GM19468 (cell line): ENCODE results near the gene PRAMEF15.
"Not testable (repeated sequence)": the region's sequence is repeated elsewhere in the genome, so short reads cannot be mapped to it uniquely, and the experiment has no call there.

ENCODE experiments used
- ATAC-seq: cut with Tn5 transposase; IDR thresholded peaks from one replicate; pipeline ENCODE4 v1.9.1; 2021; ENCODE audit warnings: mild to moderate bottlenecking, moderate library complexity, moderate number of reproducible peaks; ENCODE audit not compliant: unreplicated experiment; ENCODE audit errors: extremely low read depth

Gene PRAMEF15

DNA sequence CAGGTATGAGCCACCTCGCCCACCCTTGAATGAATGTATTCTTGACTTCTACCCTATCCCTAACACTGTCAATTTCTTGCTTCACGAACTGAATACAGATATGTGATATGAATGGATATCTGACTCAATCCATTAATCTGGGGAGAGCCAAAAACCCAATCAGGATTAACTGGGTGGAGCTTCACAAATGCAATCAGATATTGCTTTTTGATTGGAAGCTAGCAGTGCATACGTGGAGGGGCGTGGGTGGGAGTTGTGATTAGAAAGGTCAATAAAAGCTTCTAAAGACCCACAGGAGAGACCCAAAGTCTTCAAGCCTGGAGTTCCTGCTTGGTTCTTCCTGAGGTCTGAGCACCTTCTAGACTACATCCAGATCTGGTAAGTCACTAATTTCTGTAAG is at the start of gene PRAMEF15:
Gene PRAMEF15 (plus strand): TSS at position 301 of the 400 bp plus-strand sequence. CDS start 2,827 bp downstream, outside the sequence.
- not testable (repeated sequence) for ATAC-seq

- not testable (repeated sequence) for ATAC-seq
These were observed 38.4 kb upstream of the PRAMEF15 start for GRCh38 chr1:13277016-13277415.

DNA sequence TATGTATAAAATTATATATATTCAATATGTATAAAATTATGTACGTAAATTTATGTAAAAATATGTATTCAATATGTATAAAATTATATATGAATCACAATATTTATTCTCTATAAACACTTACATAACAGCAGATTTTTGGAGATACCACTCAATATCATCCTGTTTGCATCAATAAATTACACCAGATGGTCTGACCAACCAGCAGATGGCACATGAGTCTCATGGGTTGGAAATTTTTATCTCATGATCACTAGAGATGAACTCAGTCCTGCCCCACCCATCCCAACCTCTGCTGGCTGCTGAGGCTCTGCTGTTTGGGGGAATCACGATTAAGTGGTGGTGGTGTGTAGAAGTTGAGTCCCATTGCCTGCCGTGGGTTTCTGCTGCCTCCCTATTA is 35.8 kb upstream of the PRAMEF15 start:
- ATAC-seq = not testable (repeated sequence)

GRCh38 chr1:13285037-13285436 is 30.3 kb upstream of the PRAMEF15 start, which contains the start of gene PRAMEF8:
PRAMEF8 (minus strand) TSS chr1:13285137; CDS start chr1:13284091, 1,046 bp downstream.
- ATAC-seq = not testable (repeated sequence)

DNA sequence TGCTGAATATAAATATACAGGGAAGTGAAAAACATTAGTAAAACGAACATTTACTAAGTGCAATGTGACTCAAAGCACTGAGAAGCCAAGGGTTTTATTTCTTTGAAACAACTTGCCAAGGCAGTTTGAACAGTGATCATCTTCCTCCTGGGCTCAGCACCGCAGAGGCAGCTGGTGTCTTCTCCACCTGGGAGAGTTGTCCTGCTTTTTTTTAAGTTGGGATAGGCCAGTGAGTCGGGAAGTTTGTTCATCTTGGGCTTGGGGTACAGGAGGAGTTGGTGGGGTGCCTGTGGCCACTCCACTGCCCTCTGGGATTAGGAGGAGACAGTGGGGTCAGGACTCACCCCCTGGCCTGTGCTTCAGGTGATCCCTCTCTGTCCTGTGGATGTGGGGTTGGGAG is 26.4 kb upstream of the PRAMEF15 start:
- not testable (repeated sequence) for ATAC-seq

GRCh38 chr1:13297216-13297931 is 18.0 kb upstream of the PRAMEF15 start:
- ATAC-seq = not testable (repeated sequence)

- ATAC-seq = not testable (repeated sequence)
These were observed 16.7 kb upstream of the PRAMEF15 start for GRCh38 chr1:13298699-13299098.

DNA sequence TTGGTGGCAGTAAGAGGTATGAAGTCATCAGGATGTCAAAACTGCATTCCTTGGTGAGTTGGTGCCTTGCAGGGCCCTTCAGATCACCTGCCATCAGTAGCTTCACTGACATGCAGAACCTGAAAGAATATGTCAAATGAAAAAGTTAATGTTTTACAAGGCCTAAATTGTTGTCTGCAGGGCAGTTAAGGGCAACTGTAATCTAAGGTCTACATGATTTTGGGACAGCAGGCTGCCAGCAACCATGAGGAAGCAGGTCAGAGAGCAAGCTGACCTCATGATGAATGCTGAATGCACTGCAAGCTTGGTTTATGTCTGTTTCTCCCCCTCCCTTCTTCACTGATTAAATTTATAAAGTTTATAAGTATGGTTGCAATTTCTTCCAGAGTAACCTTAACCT is 13.2 kb upstream of the PRAMEF15 start:
- not testable (repeated sequence) for ATAC-seq

DNA sequence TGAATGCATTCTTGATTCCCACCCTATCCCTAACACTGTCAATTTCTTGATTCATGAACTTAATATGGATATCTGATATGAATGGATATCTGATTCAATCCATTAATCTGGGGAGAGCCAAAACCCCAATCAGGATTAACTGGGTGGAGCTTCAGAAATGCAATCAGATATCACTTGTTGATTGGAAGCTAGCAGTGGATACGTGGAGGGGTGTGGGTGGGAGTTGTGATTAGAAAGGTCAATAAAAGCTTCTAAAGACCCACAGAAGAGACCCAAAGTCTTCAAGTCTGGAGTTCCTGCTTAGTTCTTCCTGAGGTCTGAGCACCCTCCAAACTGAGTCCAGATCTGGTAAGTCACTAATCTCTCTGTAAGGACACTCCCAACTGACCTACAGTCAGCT is 12.1 kb upstream of the PRAMEF15 start, which contains the start of gene PRAMEF33:
Gene PRAMEF33 (plus strand): TSS at position 301 of the 400 bp plus-strand sequence. CDS start 2,416 bp downstream, outside the sequence.
- not testable (repeated sequence) for ATAC-seq

- ATAC-seq = not testable (repeated sequence)
These were observed 27.1 kb downstream of the PRAMEF15 start for GRCh38 chr1:13342496-13342895.

- ATAC-seq = not testable (repeated sequence)
These were observed 31.7 kb downstream of the PRAMEF15 start, which contains the start of gene PRAMEF14 for GRCh38 chr1:13347034-13347433. PRAMEF14 (minus strand) TSS chr1:13347134; CDS start chr1:13345314, 1,820 bp downstream.

DNA sequence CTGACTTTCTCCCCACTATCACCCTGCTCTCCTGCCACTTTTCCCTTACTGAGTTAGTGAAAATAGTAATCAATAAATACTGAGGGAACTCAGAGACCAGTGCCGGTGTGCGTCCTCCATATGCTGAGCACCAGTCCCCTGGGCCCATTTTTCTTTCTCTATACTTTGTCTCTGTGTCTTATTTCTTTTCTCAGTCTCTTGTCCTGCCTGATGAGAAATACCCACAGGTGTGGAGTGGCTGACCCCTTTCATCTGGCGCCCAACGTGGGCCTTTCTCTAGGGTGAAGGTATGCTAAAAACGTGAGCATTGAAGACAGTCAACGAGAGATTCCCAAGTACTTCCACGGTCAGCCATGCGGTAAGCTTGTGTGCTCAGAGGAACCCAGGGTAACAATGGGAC is 38.1 kb downstream of the PRAMEF15 start:
- not testable (repeated sequence) for ATAC-seq

- not testable (repeated sequence) for ATAC-seq
These were observed 39.1 kb downstream of the PRAMEF15 start for GRCh38 chr1:13354475-13354874.

DNA sequence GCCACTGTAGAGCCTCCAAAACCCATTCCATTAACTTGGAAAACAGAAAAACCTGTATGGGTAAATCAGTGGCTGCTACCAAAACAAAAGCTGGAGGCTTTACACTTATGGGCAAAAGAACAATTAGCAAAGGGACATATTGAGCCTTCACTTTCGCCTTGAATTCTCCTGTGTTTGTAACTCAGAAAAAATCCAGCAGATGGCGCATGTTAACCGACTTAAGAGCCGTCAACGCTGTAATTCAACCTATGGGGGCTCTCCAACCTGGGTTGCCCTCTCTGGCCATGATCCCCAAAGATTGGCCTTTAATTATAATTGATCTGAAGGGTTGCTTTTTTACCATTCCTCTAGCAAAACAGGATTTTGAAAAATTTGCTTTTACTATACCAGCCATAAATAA is 41.4 kb downstream of the PRAMEF15 start:
- not testable (repeated sequence) for ATAC-seq

- ATAC-seq = not testable (repeated sequence)
These were observed 47.0 kb downstream of the PRAMEF15 start for GRCh38 chr1:13362364-13362763.

DNA sequence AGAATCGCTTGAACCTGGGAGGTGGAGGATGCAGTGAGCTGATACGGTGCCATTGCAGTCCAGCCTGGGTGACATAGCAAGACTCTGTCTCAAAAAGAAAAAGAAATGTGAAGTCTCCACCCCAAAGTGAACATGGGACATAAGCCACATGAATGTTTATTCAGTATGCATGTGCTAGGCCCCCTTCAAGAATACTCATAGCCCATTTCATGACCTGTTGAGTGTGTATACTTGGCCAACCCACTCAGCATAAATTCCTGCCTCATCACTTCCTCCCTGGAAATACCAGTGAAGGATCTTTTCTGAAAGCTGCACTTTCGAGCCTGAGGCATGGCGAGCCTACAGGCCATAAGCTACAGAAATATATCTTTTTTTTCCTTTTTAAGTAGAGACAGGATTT is 49.5 kb downstream of the PRAMEF15 start:
- ATAC-seq = not testable (repeated sequence)

GRCh38 chr1:13366536-13366935 is 51.2 kb downstream of the PRAMEF15 start:
- not testable (repeated sequence) for ATAC-seq

- not testable (repeated sequence) for ATAC-seq
These were observed 53.2 kb downstream of the PRAMEF15 start for GRCh38 chr1:13368544-13368943.
